Gastrocnemius medialis (tissue), 4 donors: Measurements from ENCODE around the gene KRT20. TPM values are rescaled to one million over a fixed set of nuclear protein-coding genes. Genes with fewer than 3 reads are reported as not detected.

ENCODE experiments used
- ATAC-seq, 2 donors: fragments of 150-250 bp; one replicate each; pipeline ENCODE4 v1.9.1; 2016
- DNase-seq, 2 donors: peaks; one replicate each; pipeline ENCODE4 v3.0.0-alpha.2; 2019
- H3K27ac ChIP-seq, 4 donors: fragments of 200-600 bp; sonication (generic); 1 replicate in 1 of 4; 2 replicates in 3 of 4; pipeline ENCODE4 v1.5.1; 2016 to 2018; ENCODE audit warnings: mild to moderate bottlenecking in 2 of 4, moderate library complexity in 1 of 4
- H3K27me3 ChIP-seq, 3 donors: fragments of 200-600 bp; sonication (generic) in 2 of 3; 1 replicate in 1 of 3; 2 replicates in 2 of 3; pipeline versions ENCODE4 v1.5.1 to v1.6.0; 2016 to 2019; ENCODE audit warnings: mild to moderate bottlenecking in 1 of 3, moderate library complexity in 1 of 3
- H3K36me3 ChIP-seq, 2 donors: fragments of 200-600 bp; sonication (generic) in 1 of 2; one replicate each; pipeline ENCODE4 v1.5.1; 2017 to 2018
- H3K4me1 ChIP-seq, 2 donors: fragments of 200-600 bp; sonication (generic) in 1 of 2; one replicate each; pipeline ENCODE4 v1.5.1; 2016 to 2017; ENCODE audit warnings: mild to moderate bottlenecking in 2 of 2
- H3K4me3 ChIP-seq, 4 donors: fragments of 200-600 bp; sonication (generic) in 3 of 4; 1 replicate in 1 of 4; 2 replicates in 3 of 4; pipeline ENCODE4 v1.5.1; 2016 to 2019; ENCODE audit warnings: mild to moderate bottlenecking in 2 of 4
- H3K9me3 ChIP-seq, 3 donors: fragments of 200-600 bp; sonication (generic) in 2 of 3; 1 replicate in 1 of 3; 2 replicates in 2 of 3; pipeline ENCODE4 v1.5.1; 2016 to 2019
- CTCF ChIP-seq, 5 experiments: fragments of 450-650 bp in 3 of 5; fragments of 200-600 bp in 2 of 5; sonication (generic) in 2 of 5; IDR thresholded peaks in 4 of 5; conservative IDR thresholded peaks in 1 of 5; 1 replicate in 4 of 5; 2 replicates in 1 of 5; pipeline ENCODE4 v1.5.1; 2016 to 2019; ENCODE audit warnings: antibody characterized with exemption in 5 of 5, mild to moderate bottlenecking in 3 of 5, moderate library complexity in 3 of 5
- POLR2A ChIP-seq, 2 donors: fragments of 450-650 bp; IDR thresholded peaks; one replicate each; pipeline ENCODE4 v1.6.1; 2017; ENCODE audit warnings: antibody characterized with exemption in 2 of 2, mild to moderate bottlenecking in 2 of 2, moderate library complexity in 2 of 2
- in situ Hi-C, 4 donors: fragments of 200-750 bp; cut with MboI; loops; one replicate each; pipeline versions ENCODE4 v1.15.0 to v1.8.0; 2017; ENCODE audit warnings: low sequenced_read_pairs in 4 of 4
- intact Hi-C: fragments of 100-400 bp; cut with DNase I; formaldehyde crosslinking; loops from one replicate; pipeline ENCODE4 v1.15.1; 2023; ENCODE audit warnings: low total_unique reads
- total RNA-seq, 4 donors: library from RNA; depleted of rRNA; stranded (reverse); fragments of >200 nt; gene quantifications; one replicate each; pipeline versions ENCODE4 v1.1.0 to v1.2.3, GENCODE V29; 2016

KRT20 gene
- total RNA-seq, 4 donors from 2014 or later, result 2.7 TPM; not detected in 3

DNA sequence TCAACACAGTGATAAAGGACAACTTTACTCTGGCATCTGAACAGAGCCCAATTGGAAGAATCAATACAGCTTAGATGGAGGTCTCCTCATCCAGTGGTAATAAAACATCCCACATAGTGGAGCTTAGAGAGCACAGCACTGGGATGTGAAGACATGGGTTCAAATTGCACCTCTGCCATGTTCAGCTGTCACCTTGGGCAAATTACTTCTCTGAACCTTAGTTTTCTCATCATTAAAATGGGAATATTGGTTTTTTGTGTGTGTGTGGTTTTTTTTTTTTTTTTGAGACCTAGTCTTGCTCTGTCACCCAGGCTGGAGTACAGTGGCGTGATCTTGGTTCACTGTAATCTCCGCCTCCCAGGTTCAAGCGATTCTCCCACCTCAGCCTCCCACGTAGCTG is 49.0 kb downstream of the KRT20 start:
- ATAC-seq (no peak), DNase-seq (no peak)
- in situ Hi-C loops (no loop called here), intact Hi-C loops (no loop called here)
- Histone ChIP-seq H3K4me1 (no peaks in the 10 kb centered on the region), H3K27ac (no peak overlapping the region), H3K4me3 (no peak overlapping the region), H3K36me3 (no peaks in the 10 kb centered on the region), H3K9me3 (no peaks in the 10 kb centered on the region), H3K27me3 (no peaks in the 10 kb centered on the region)
- TF ChIP-seq CTCF (IDR thresholded peaks at IDR 0.05 in 4 of 5, conservative IDR thresholded peaks at IDR 0.05 in 1 of 5) (no peak), POLR2A (IDR thresholded peaks at IDR 0.05) (no peak)

GRCh38 chr17:40833882-40834281 is 51.2 kb downstream of the KRT20 start:
- in situ Hi-C loops (no loop called here), intact Hi-C loops (no loop called here)
- H3K9me3 ChIP-seq, result no peaks in the 10 kb centered on the region
- no peak overlapping the region for H3K4me3 ChIP-seq
- H3K27me3 ChIP-seq, result no peaks in the 10 kb centered on the region
- no peaks in the 10 kb centered on the region for H3K36me3 ChIP-seq
- ATAC-seq (no peak), DNase-seq (no peak)
- H3K4me1 ChIP-seq, result no peaks in the 10 kb centered on the region
- no peak overlapping the region for H3K27ac ChIP-seq
- no peak for TF ChIP-seq CTCF (IDR thresholded peaks at IDR 0.05 in 4 of 5, conservative IDR thresholded peaks at IDR 0.05 in 1 of 5)
- no peak for TF ChIP-seq POLR2A (IDR thresholded peaks at IDR 0.05)

- Histone ChIP-seq H3K27me3 (no peaks in the 10 kb centered on the region), H3K9me3 (no peaks in the 10 kb centered on the region), H3K4me1 (no peaks in the 10 kb centered on the region), H3K36me3 (no peaks in the 10 kb centered on the region), H3K27ac (no peak overlapping the region), H3K4me3 (no peak overlapping the region)
- ATAC-seq (no peak), DNase-seq (no peak)
- in situ Hi-C loops (no loop called here), intact Hi-C loops (no loop called here)
- TF ChIP-seq CTCF (IDR thresholded peaks at IDR 0.05 in 4 of 5, conservative IDR thresholded peaks at IDR 0.05 in 1 of 5), result no peak
- TF ChIP-seq POLR2A (IDR thresholded peaks at IDR 0.05), result no peak
Observed at GRCh38 chr17:40832840-40833239, 52.2 kb downstream of the KRT20 start.

DNA sequence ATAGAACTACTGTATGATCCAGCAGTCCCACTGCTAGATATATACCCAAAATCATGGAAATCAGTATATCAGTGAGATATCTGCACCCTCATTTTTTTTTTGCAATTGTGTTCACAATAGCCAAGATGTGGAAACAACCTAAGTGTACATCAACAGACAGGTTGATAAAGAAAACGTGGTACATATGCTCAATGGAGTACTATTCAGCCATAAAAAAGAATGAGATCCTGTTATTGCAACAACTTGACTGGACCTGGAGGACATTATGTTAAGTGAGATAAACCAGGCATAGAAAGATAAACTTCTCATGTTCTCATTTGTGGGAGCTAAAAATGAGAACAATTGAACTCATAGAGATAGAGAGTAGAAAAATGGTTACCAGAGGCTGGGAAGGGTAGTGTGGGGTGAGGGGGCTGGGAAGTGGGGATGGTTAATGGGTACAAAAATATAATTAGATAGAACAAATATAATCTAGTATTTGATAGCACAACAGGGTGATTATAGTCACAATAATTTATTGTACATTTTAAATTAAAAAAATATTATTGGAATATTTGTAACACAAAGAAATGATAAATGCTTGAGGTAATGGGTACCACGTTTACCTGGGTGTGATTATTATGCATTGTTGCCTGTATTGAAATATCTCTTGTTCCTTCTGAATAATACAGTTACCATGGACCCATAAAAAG is 54.8 kb downstream of the KRT20 start:
- intact Hi-C loops, result no loop called here
- H3K36me3 ChIP-seq, result no peaks in the 10 kb centered on the region
- no peaks in the 10 kb centered on the region for H3K4me1 ChIP-seq
- H3K4me3 ChIP-seq, result no peak overlapping the region
- no peak overlapping the region for H3K27ac ChIP-seq
- TF ChIP-seq CTCF (IDR thresholded peaks at IDR 0.05 in 4 of 5, conservative IDR thresholded peaks at IDR 0.05 in 1 of 5), result no peak
- no peak for TF ChIP-seq POLR2A (IDR thresholded peaks at IDR 0.05)
- in situ Hi-C loops, result no loop called here
- no peak for DNase-seq
- H3K27me3 ChIP-seq, result no peaks in the 10 kb centered on the region
- no peak for ATAC-seq
- no peaks in the 10 kb centered on the region for H3K9me3 ChIP-seq
